ENCODE data around the gene CREBL2.

GRCh38 chr12:12646483-12647072 is 34.9 kb downstream of the CREBL2 start:
- TF ChIP-seq PKNOX1 (IDR thresholded peaks at IDR 0.05): no peak
- TF ChIP-seq L3MBTL2 (conservative IDR thresholded peaks at IDR 0.05): no peak
- no peak for TF ChIP-seq SUZ12 (IDR thresholded peaks at IDR 0.05)
- TF ChIP-seq SP1 (IDR thresholded peaks at IDR 0.05): no peak
- no peak for TF ChIP-seq LEF1 (IDR thresholded peaks at IDR 0.05; ENCODE audit: borderline replicate concordance)
- TF ChIP-seq ELF4 (IDR thresholded peaks at IDR 0.05): no peak
- TF ChIP-seq BHLHE40 (IDR thresholded peaks at IDR 0.05; ENCODE audit: borderline replicate concordance): no peak
- TF ChIP-seq NFRKB (IDR thresholded peaks at IDR 0.05): no peak
- no peak for TF ChIP-seq CTBP1 (IDR thresholded peaks at IDR 0.05; ENCODE audit: borderline replicate concordance)
- no peak for TF ChIP-seq ZNF384 (IDR thresholded peaks at IDR 0.05)
- no peak for TF ChIP-seq FOXM1 (IDR thresholded peaks at IDR 0.05; ENCODE audit: borderline replicate concordance)

Data from HEK293T (cell line).